ENCODE measurements around the gene SMYD3.

DNA sequence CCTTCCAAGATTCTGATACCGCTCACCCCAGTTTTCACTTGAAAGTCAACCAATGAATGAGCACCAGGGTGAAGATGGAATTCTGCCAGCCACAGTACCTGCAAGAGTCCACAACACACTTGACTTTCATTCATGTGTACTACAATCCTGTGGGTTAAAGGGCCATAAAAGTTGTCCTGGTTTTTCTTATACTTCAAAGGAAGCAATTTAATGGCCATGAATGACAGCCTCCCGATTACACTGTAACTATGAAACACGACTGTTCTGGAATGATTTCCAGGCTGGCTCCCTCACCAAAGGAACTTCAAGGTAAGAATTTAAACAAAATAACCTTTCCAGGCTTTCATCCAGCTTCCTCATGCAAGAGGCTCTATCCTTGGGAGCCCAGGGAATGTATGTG, 502.8 kb downstream of the SMYD3 start:
- TF ChIP-seq, protein P1, sequence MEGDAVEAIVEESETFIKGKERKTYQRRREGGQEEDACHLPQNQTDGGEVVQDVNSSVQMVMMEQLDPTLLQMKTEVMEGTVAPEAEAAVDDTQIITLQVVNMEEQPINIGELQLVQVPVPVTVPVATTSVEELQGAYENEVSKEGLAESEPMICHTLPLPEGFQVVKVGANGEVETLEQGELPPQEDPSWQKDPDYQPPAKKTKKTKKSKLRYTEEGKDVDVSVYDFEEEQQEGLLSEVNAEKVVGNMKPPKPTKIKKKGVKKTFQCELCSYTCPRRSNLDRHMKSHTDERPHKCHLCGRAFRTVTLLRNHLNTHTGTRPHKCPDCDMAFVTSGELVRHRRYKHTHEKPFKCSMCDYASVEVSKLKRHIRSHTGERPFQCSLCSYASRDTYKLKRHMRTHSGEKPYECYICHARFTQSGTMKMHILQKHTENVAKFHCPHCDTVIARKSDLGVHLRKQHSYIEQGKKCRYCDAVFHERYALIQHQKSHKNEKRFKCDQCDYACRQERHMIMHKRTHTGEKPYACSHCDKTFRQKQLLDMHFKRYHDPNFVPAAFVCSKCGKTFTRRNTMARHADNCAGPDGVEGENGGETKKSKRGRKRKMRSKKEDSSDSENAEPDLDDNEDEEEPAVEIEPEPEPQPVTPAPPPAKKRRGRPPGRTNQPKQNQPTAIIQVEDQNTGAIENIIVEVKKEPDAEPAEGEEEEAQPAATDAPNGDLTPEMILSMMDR (conservative IDR thresholded peaks at IDR 0.05), result no peak
- no peak for TF ChIP-seq EZH2 (IDR thresholded peaks at IDR 0.05; ENCODE audit: low read depth)
